HCT116 (cell line): ENCODE data around the gene SHISA4. TPM values are rescaled to one million over a fixed set of nuclear protein-coding genes. Genes with fewer than 3 reads are reported as not detected.

Source experiments
- ATAC-seq: fragments of 200-7000 bp; cut with Tn5 transposase; 2 replicates; pipeline ENCODE4 v1.9.1; 2020; ENCODE audit warnings: mild to moderate bottlenecking, moderate library complexity
- BruUV-seq: library from RNA; stranded (reverse); fragments of 400-500 nt; replicated peaks from 2 replicates; lab custom pipeline; 2021; lab: Mats Ljungman, UMichigan
- CTCF ChIA-PET: fragments of 300-600 bp; sonication (Branson Sonifier 250); formaldehyde crosslinking; loops from one replicate; lab custom pipeline; 2021; ENCODE audit warnings: antibody characterized with exemption; lab: Charles Lee
- POLR2A ChIA-PET: fragments of 300-600, 350-600 bp; sonication (Branson Sonifier 250); formaldehyde crosslinking; loops from one replicate; lab custom pipeline; 2021; ENCODE audit warnings: antibody characterized with exemption; lab: Charles Lee
- RAD21 ChIA-PET, 2 experiments: fragments of 300-600 bp; sonication (Branson Sonifier 250); formaldehyde crosslinking; loops; one replicate each; lab custom pipeline; 2023; ENCODE audit warnings: low total read pairs in 2 of 2; ENCODE audit not compliant: uncharacterized antibody in 2 of 2, unreplicated experiment in 2 of 2, low non-redundant PET in 1 of 2; lab: Charles Lee
- DNase-seq: peaks from one replicate; pipeline ENCODE4 v3.0.0-alpha.2; 2010; ENCODE audit warnings: low read depth, low spot score
- H2AFZ ChIP-seq: fragments of 200-600 bp; shearing (Covaris generic), sonication (generic); 2 replicates; pipeline ENCODE4 v1.6.1; 2017; ENCODE audit warnings: low read depth, mixed run types, mixed read lengths, antibody characterized with exemption, low read length; ENCODE audit not compliant: poor library complexity, severe bottlenecking
- H3K27ac ChIP-seq: 2 replicates; pipeline ENCODE4 v1.5.1; 2012; ENCODE audit warnings: low read depth, low read length
- H3K27me3 ChIP-seq: fragments of 200-600 bp; sonication (generic); 2 replicates; pipeline ENCODE4 v1.6.1; 2016; ENCODE audit warnings: mixed run types, low read length, mixed read lengths; ENCODE audit not compliant: insufficient read depth
- H3K36me3 ChIP-seq, 2 experiments: fragments of 200-500 bp in 1 of 2; fragments of 200-600 bp in 1 of 2; sonication (Bioruptor generic) in 1 of 2; sonication (generic) in 1 of 2; 2 replicates each; pipeline versions ENCODE4 v1.5.1 to v1.6.1; 2014 to 2016; ENCODE audit warnings: low read length in 2 of 2, inconsistent platforms in 1 of 2, mixed read lengths in 1 of 2, mixed run types in 1 of 2; ENCODE audit not compliant: insufficient read depth in 2 of 2, control insufficient read depth in 1 of 2
- H3K4me1 ChIP-seq, 2 experiments: fragments of 200-600 bp in 1 of 2; sonication (generic) in 1 of 2; 2 replicates each; pipeline versions ENCODE4 v1.5.1 to v1.6.1; 2012 to 2017; ENCODE audit warnings: low read length in 2 of 2, inconsistent platforms in 1 of 2, mild to moderate bottlenecking in 1 of 2, mixed read lengths in 1 of 2, mixed run types in 1 of 2, moderate library complexity in 1 of 2; ENCODE audit not compliant: insufficient read depth in 2 of 2, control insufficient read depth in 1 of 2
- H3K4me2 ChIP-seq: fragments of 200-600 bp; sonication (generic); 2 replicates; pipeline ENCODE4 v1.6.1; 2017; ENCODE audit warnings: mixed run types, low read length, mixed read lengths
- H3K4me3 ChIP-seq, 2 experiments: fragments of 200-600 bp in 1 of 2; sonication (generic) in 1 of 2; replicated peaks in 1 of 2; 2 replicates each; pipeline ENCODE4 v1.5.1; 2011 to 2016; ENCODE audit warnings: low read length in 2 of 2, control low read depth in 1 of 2, low read depth in 1 of 2, mild to moderate bottlenecking in 1 of 2, mixed read lengths in 1 of 2, mixed run types in 1 of 2
- H3K79me2 ChIP-seq: fragments of 200-600 bp; sonication (generic); 2 replicates; pipeline ENCODE4 v1.6.1; 2017; ENCODE audit warnings: mild to moderate bottlenecking, mixed run types, low read length, moderate library complexity, mixed read lengths; ENCODE audit not compliant: insufficient read depth
- H3K9ac ChIP-seq: fragments of 200-600 bp; sonication (generic); 2 replicates; pipeline ENCODE4 v1.6.1; 2016; ENCODE audit warnings: low read length, mixed read lengths
- H3K9me2 ChIP-seq: fragments of 200-600 bp; sonication (generic), shearing (Covaris generic); 2 replicates; pipeline ENCODE4 v1.6.1; 2017; ENCODE audit warnings: mixed run types, mild to moderate bottlenecking, moderate library complexity; ENCODE audit not compliant: insufficient read depth
- H3K9me3 ChIP-seq, 2 experiments: fragments of 200-500 bp in 1 of 2; fragments of 200-600 bp in 1 of 2; sonication (Bioruptor generic) in 1 of 2; sonication (generic) in 1 of 2; 2 replicates each; pipeline ENCODE4 v1.6.1; 2014 to 2017; ENCODE audit warnings: low read length in 2 of 2, mixed read lengths in 2 of 2, inconsistent platforms in 1 of 2, low read depth in 1 of 2, mild to moderate bottlenecking in 1 of 2, mixed run types in 1 of 2, moderate library complexity in 1 of 2; ENCODE audit not compliant: control insufficient read depth in 1 of 2, insufficient read depth in 1 of 2
- H4K20me1 ChIP-seq: fragments of 200-600 bp; sonication (generic), shearing (Covaris generic); 2 replicates; pipeline ENCODE4 v1.6.1; 2017; ENCODE audit warnings: mixed run types, mild to moderate bottlenecking, moderate library complexity; ENCODE audit not compliant: insufficient read depth
- CBX3 ChIP-seq: IDR thresholded peaks from 2 replicates; pipeline ENCODE4 v1.6.1; 2012; ENCODE audit warnings: low read depth
- EGR1 ChIP-seq: IDR thresholded peaks from 2 replicates; pipeline ENCODE4 v1.6.1; 2012; ENCODE audit warnings: low read depth
- ELF1 ChIP-seq: IDR thresholded peaks from 2 replicates; pipeline ENCODE4 v1.6.1; 2012; ENCODE audit warnings: low read depth, borderline replicate concordance
- EZH2phosphoT487 ChIP-seq: fragments of 200-600 bp; IDR thresholded peaks from 2 replicates; pipeline ENCODE4 v1.6.1; 2018; ENCODE audit warnings: antibody characterized with exemption, borderline replicate concordance
- FOSL1 ChIP-seq: IDR thresholded peaks from 2 replicates; pipeline ENCODE4 v1.6.1; 2012; ENCODE audit warnings: low read depth
- JUND ChIP-seq: IDR thresholded peaks from 2 replicates; pipeline ENCODE4 v1.6.1; 2012
- POLR2A ChIP-seq: IDR thresholded peaks from 2 replicates; pipeline ENCODE4 v1.7.0; 2011; ENCODE audit warnings: borderline replicate concordance; ENCODE audit not compliant: insufficient read depth, insufficient read length; ENCODE audit errors: extremely low read depth
- POLR2AphosphoS5 ChIP-seq: IDR thresholded peaks from 2 replicates; pipeline ENCODE4 v1.6.1; 2011; ENCODE audit warnings: mild to moderate bottlenecking, low read depth, low read length, moderate library complexity
- RAD21 ChIP-seq: IDR thresholded peaks from 2 replicates; pipeline ENCODE4 v1.6.1; 2012; ENCODE audit warnings: low read depth, mild to moderate bottlenecking
- SIN3A ChIP-seq: IDR thresholded peaks from 2 replicates; pipeline ENCODE4 v1.6.1; 2012; ENCODE audit warnings: low read depth
- SP1 ChIP-seq: IDR thresholded peaks from 2 replicates; pipeline ENCODE4 v1.6.1; 2012; ENCODE audit warnings: low read depth
- TCF7L2 ChIP-seq: IDR thresholded peaks from 2 replicates; pipeline ENCODE4 v1.7.0; 2011; ENCODE audit warnings: borderline replicate concordance, inconsistent platforms; ENCODE audit not compliant: insufficient read depth, insufficient read length; ENCODE audit errors: extremely low read depth
- YY1 ChIP-seq: IDR thresholded peaks from 2 replicates; pipeline ENCODE4 v1.6.1; 2011; ENCODE audit warnings: low read length, low read depth, moderate library complexity, mild to moderate bottlenecking; ENCODE audit not compliant: insufficient replicate concordance; ENCODE audit errors: extremely low read depth
- ZFX ChIP-seq: fragments of 450-650 bp; IDR thresholded peaks from 2 replicates; pipeline ENCODE4 v1.6.1; 2017
- ZNF274 ChIP-seq: fragments of 200-500 bp; sonication (Bioruptor generic); IDR thresholded peaks from 2 replicates; pipeline ENCODE4 v1.6.1; 2014; ENCODE audit warnings: mild to moderate bottlenecking, low read depth, low read length, inconsistent platforms
- intact Hi-C: fragments of 100-400 bp; cut with micrococcal nuclease; formaldehyde crosslinking; loops from 2 replicates; pipeline ENCODE4 v1.10.0; 2022
- total RNA-seq: library from RNA; stranded (reverse); gene quantifications from one replicate; pipeline ENCODE4 v1.2.1, GENCODE V29; 2021; ENCODE audit not compliant: unreplicated experiment
- TF ChIP-seq, protein P1 (sequence below), 3 experiments: fragments of 200-600 bp in 1 of 3; sonication (generic) in 1 of 3; IDR thresholded peaks in 2 of 3; conservative IDR thresholded peaks in 1 of 3; 2 replicates each; pipeline ENCODE4 v1.5.1; 2012 to 2017; ENCODE audit warnings: low read depth in 2 of 3, low read length in 2 of 3, antibody characterized with exemption in 1 of 3, borderline replicate concordance in 1 of 3, control low read depth in 1 of 3, mild to moderate bottlenecking in 1 of 3, mixed read lengths in 1 of 3, mixed run types in 1 of 3, moderate library complexity in 1 of 3; ENCODE audit not compliant: insufficient read depth in 1 of 3
- TF ChIP-seq, protein P2 (sequence below): IDR thresholded peaks from 2 replicates; pipeline ENCODE4 v1.6.1; 2012
- TF ChIP-seq, protein P3 (sequence below): IDR thresholded peaks from 2 replicates; pipeline ENCODE4 v1.6.1; 2012

The SHISA4 gene
- total RNA-seq, 1 experiment from 2014 or later = 15.2 TPM

DNA sequence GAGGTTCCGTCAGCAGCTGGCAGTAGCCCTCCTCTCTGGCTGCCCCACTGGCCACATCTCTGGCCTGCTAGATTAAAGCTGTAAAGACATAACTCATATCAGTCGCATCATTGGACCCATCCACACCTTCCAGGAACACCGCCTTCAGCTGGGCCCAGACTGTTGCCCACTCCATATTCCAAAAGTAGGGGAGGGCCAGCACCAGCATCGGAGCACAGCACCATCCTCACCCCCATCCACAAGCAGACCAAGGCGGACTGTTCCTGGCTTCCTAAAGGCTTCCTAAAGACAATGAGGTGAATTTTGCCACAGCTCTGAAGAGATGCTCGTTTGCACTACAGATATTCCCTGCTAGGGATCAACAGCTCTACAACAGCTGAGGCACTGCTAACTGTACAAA, 3.5 kb downstream of the SHISA4 start (continued):
- TF ChIP-seq TCF7L2 (no peak), SP1 (no peak)
- TF ChIP-seq, protein P1, sequence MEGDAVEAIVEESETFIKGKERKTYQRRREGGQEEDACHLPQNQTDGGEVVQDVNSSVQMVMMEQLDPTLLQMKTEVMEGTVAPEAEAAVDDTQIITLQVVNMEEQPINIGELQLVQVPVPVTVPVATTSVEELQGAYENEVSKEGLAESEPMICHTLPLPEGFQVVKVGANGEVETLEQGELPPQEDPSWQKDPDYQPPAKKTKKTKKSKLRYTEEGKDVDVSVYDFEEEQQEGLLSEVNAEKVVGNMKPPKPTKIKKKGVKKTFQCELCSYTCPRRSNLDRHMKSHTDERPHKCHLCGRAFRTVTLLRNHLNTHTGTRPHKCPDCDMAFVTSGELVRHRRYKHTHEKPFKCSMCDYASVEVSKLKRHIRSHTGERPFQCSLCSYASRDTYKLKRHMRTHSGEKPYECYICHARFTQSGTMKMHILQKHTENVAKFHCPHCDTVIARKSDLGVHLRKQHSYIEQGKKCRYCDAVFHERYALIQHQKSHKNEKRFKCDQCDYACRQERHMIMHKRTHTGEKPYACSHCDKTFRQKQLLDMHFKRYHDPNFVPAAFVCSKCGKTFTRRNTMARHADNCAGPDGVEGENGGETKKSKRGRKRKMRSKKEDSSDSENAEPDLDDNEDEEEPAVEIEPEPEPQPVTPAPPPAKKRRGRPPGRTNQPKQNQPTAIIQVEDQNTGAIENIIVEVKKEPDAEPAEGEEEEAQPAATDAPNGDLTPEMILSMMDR (IDR thresholded peaks at IDR 0.05 in 2 of 3, conservative IDR thresholded peaks at IDR 0.05 in 1 of 3; ENCODE audit: borderline replicate concordance in 1 of 3, insufficient read depth in 1 of 3, low read depth in 2 of 3, low read length in 2 of 3) = no peak

DNA sequence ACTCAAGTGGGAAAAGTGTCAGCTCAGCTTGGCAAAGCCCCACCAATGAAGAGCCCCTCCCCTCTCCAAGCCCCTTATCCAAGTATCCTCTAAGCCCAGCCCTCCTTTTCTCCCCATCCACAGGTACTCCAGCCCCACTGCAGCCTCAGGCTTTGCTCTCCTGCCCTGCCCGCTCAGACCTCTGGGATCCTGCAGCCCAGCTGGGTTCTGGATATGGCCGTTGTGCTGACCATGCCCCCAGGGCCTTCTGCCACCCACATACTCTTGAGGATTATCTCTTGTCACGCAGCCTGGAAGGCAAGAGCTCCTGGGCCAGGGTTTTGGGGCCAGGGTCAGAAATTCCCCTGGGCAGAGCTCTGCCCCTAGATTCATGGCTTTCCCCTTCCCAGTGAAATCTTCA, 4.7 kb downstream of the SHISA4 start:
- ChIA-PET POLR2A (interaction anchor here (1.0 to 1.2 kb wide), 3 partner anchors 10 to 117 kb away, joined by 3 read pairs; partner anchors contain the start of gene ELF3), RAD21 (no interaction called here), CTCF (interaction anchor here (0.7 to 0.9 kb wide), 3 partner anchors 13 to 90 kb away, joined by 3 read pairs; no protein-coding TSS in a partner anchor)
- no peak for DNase-seq
- peaks cover 10 to 28% of the 10 kb centered on the region in 2 experiments; a peak in 3 of 4 replicates for H3K4me1 ChIP-seq
- H3K27me3 ChIP-seq = no peaks in the 10 kb centered on the region
- no TSS peak for BruUV-seq
- H3K9me2 ChIP-seq = no peaks in the 10 kb centered on the region
- no peak overlapping the region for H3K4me3 ChIP-seq
- H3K9me3 ChIP-seq = no peaks in the 10 kb centered on the region
- ATAC-seq = no peak
- H3K36me3 ChIP-seq = no peaks in the 10 kb centered on the region
- no peaks in the 10 kb centered on the region for H3K79me2 ChIP-seq
- no peaks in the 10 kb centered on the region for H4K20me1 ChIP-seq
- H3K4me2 ChIP-seq = no peak overlapping the region
- H3K9ac ChIP-seq = no peak overlapping the region
- H2AFZ ChIP-seq = no peak overlapping the region
- intact Hi-C loops = no loop called here
- H3K27ac ChIP-seq = no peak overlapping the region
- no peak for TF ChIP-seq SP1
- no peak for TF ChIP-seq POLR2AphosphoS5
- TF ChIP-seq YY1 = no peak
- TF ChIP-seq, protein P2, sequence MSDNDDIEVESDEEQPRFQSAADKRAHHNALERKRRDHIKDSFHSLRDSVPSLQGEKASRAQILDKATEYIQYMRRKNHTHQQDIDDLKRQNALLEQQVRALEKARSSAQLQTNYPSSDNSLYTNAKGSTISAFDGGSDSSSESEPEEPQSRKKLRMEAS = no peak
- no peak for TF ChIP-seq EGR1
- TF ChIP-seq SIN3A = no peak
- TF ChIP-seq TCF7L2 = no peak
- TF ChIP-seq ZFX = no peak
- no peak for TF ChIP-seq POLR2A
- no peak for TF ChIP-seq FOSL1
- TF ChIP-seq ELF1 = no peak
- TF ChIP-seq JUND = no peak
- TF ChIP-seq, protein P3, sequence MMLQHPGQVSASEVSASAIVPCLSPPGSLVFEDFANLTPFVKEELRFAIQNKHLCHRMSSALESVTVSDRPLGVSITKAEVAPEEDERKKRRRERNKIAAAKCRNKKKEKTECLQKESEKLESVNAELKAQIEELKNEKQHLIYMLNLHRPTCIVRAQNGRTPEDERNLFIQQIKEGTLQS = no peak
- TF ChIP-seq, protein P1 (IDR thresholded peaks at IDR 0.05 in 2 of 3, conservative IDR thresholded peaks at IDR 0.05 in 1 of 3; ENCODE audit: borderline replicate concordance in 1 of 3, insufficient read depth in 1 of 3, low read depth in 2 of 3, low read length in 2 of 3) = no peak
- no peak for TF ChIP-seq RAD21
- TF ChIP-seq CBX3 = no peak
- no peak for TF ChIP-seq ZNF274
- TF ChIP-seq EZH2phosphoT487 = no peak
